PC-3 (cell line): ENCODE data around the gene WDR46. TPM values are rescaled to one million over a fixed set of nuclear protein-coding genes. Genes with fewer than 3 reads are reported as not detected.
"Not testable (repeated sequence)": the region's sequence is repeated elsewhere in the genome, so short reads cannot be mapped to it uniquely, and the experiment has no call there.

ENCODE experiments used
- ATAC-seq: fragments of 200-7000 bp; cut with Tn5 transposase; 2 replicates; pipeline ENCODE4 v1.9.1; 2020; ENCODE audit warnings: mild to moderate bottlenecking, moderate library complexity
- BruUV-seq: library from RNA; stranded (reverse); fragments of 400-500 nt; replicated peaks from 2 replicates; lab custom pipeline; 2021; lab: Mats Ljungman, UMichigan
- CTCF ChIA-PET: fragments of 300-600 bp; sonication (Branson Sonifier 250); formaldehyde crosslinking; loops from one replicate; lab custom pipeline; 2022; ENCODE audit warnings: antibody characterized with exemption; lab: Charles Lee
- POLR2A ChIA-PET: fragments of 300-600 bp; sonication (Branson Sonifier 250); formaldehyde crosslinking; loops from one replicate; lab custom pipeline; 2022; ENCODE audit warnings: antibody characterized with exemption; ENCODE audit not compliant: unreplicated experiment; lab: Charles Lee
- DNase-seq: peaks from one replicate; pipeline ENCODE4 v3.0.0-alpha.2; 2015
- H2AFZ ChIP-seq: fragments of 300-600 bp; sonication (generic); 2 replicates; pipeline ENCODE4 v1.6.0; 2016; ENCODE audit warnings: antibody characterized with exemption, low read length
- H3F3A ChIP-seq: fragments of 300-600 bp; sonication (generic); one replicate; pipeline ENCODE4 v1.6.0; 2017; ENCODE audit warnings: antibody characterized with exemption, low read length, control low read depth, mild to moderate bottlenecking; ENCODE audit not compliant: unreplicated experiment
- H3K27ac ChIP-seq: fragments of 300-600 bp; sonication (generic); 2 replicates; pipeline ENCODE4 v1.5.1; 2016; ENCODE audit warnings: mild to moderate bottlenecking, low read length
- H3K27me3 ChIP-seq: fragments of 300-600 bp; sonication (generic); 2 replicates; pipeline ENCODE4 v1.6.1; 2016; ENCODE audit warnings: low read length, mixed read lengths
- H3K36me3 ChIP-seq: fragments of 300-600 bp; sonication (generic); 2 replicates; pipeline ENCODE4 v1.6.1; 2016; ENCODE audit warnings: low read depth, mixed run types, low read length, mixed read lengths
- H3K4me1 ChIP-seq: fragments of 300-600 bp; sonication (generic); 2 replicates; pipeline ENCODE4 v1.5.1; 2016; ENCODE audit warnings: low read length; ENCODE audit not compliant: insufficient read depth
- H3K4me2 ChIP-seq: fragments of 300-600 bp; sonication (generic); 2 replicates; pipeline ENCODE4 v1.6.0; 2016; ENCODE audit warnings: low read length
- H3K4me3 ChIP-seq: fragments of 300-600 bp; sonication (generic); 2 replicates; pipeline ENCODE4 v1.5.1; 2016; ENCODE audit warnings: mild to moderate bottlenecking, low read length, mixed read lengths
- H3K79me2 ChIP-seq: fragments of 300-600 bp; sonication (generic); 2 replicates; pipeline ENCODE4 v1.6.1; 2017; ENCODE audit warnings: low read length, mixed read lengths
- H3K9ac ChIP-seq: fragments of 300-600 bp; sonication (generic); 2 replicates; pipeline ENCODE4 v1.6.0; 2016; ENCODE audit warnings: mild to moderate bottlenecking, low read length
- H3K9me2 ChIP-seq: fragments of 300-600 bp; sonication (generic); replicated peaks from 2 replicates; pipeline ENCODE4 v1.6.1; 2016; ENCODE audit warnings: mixed run types, low read length, mixed read lengths
- H3K9me3 ChIP-seq: fragments of 300-600 bp; sonication (generic); 2 replicates; pipeline ENCODE4 v1.6.1; 2016; ENCODE audit warnings: low read length, mixed read lengths
- H4K20me1 ChIP-seq: fragments of 300-600 bp; sonication (generic); 2 replicates; pipeline ENCODE4 v1.6.1; 2016; ENCODE audit warnings: low read length, mixed read lengths
- EZH2 ChIP-seq: fragments of 300-600 bp; sonication (generic); IDR thresholded peaks from one replicate; pipeline ENCODE4 v1.6.1; 2017; ENCODE audit warnings: antibody characterized with exemption, mild to moderate bottlenecking, low read length; ENCODE audit not compliant: unreplicated experiment
- EZH2phosphoT487 ChIP-seq: fragments of 300-600 bp; sonication (generic); IDR thresholded peaks from 2 replicates; pipeline ENCODE4 v1.6.1; 2018; ENCODE audit warnings: mild to moderate bottlenecking, antibody characterized with exemption, low read length, borderline replicate concordance
- intact Hi-C: fragments of 100-400 bp; cut with micrococcal nuclease; formaldehyde crosslinking; loops from 2 replicates; pipeline ENCODE4 v1.9.0; 2023
- total RNA-seq: library from RNA; depleted of rRNA; stranded (reverse); fragments of >200 nt; gene quantifications from 2 replicates; pipeline ENCODE4 v1.2.3, GENCODE V29; 2014
- TF ChIP-seq, protein P1 (sequence below): fragments of 300-600 bp; sonication (generic); conservative IDR thresholded peaks from 2 replicates; pipeline ENCODE4 v1.5.1; 2017; ENCODE audit warnings: antibody characterized with exemption, low read depth, mild to moderate bottlenecking, low read length

The WDR46 gene
- total RNA-seq, 1 experiment from 2014 or later, result 104 TPM

GRCh38 chr6:33276864-33277662, 12.0 kb downstream of the WDR46 start, which contains the start of gene B3GALT4:
B3GALT4 (plus strand) TSS chr6:33277123; CDS start chr6:33277420, 297 bp downstream.
- no TSS peak for BruUV-seq
- Histone ChIP-seq H3K9me3 (no peaks in the 10 kb centered on the region), H3K36me3 (peaks cover 44% of the 10 kb centered on the region), H3K9me2 (no peaks in the 10 kb centered on the region), H3K79me2 (peaks cover 38% of the 10 kb centered on the region), H3K27ac (peak within 1 kb of the TSS; percentile 77), H3K27me3 (no peaks in the 10 kb centered on the region), H2AFZ (peak within 1 kb of the TSS; percentile 57), H3K4me2 (peak within 1 kb of the TSS; percentile 98), H3K4me1 (peaks cover 42% of the 10 kb centered on the region), H3F3A (peaks cover 29% of the 10 kb centered on the region), H4K20me1 (peaks cover 38% of the 10 kb centered on the region), H3K9ac (peak within 1 kb of the TSS; percentile 71), H3K4me3 (peak within 1 kb of the TSS; percentile 87)
- ChIA-PET CTCF (interaction anchor here (1.1 to 1.6 kb wide), 2 partner anchors 22 to 41 kb away, joined by 3 to 18 read pairs; partner anchors contain the start of gene ZBTB22), POLR2A (interaction anchor here (0.8 kb wide), 1 partner anchor 29 kb away, joined by 7 read pairs; no protein-coding TSS in a partner anchor)
- TF ChIP-seq EZH2 (no peak), EZH2phosphoT487 (no peak)
- TF ChIP-seq, protein P1, sequence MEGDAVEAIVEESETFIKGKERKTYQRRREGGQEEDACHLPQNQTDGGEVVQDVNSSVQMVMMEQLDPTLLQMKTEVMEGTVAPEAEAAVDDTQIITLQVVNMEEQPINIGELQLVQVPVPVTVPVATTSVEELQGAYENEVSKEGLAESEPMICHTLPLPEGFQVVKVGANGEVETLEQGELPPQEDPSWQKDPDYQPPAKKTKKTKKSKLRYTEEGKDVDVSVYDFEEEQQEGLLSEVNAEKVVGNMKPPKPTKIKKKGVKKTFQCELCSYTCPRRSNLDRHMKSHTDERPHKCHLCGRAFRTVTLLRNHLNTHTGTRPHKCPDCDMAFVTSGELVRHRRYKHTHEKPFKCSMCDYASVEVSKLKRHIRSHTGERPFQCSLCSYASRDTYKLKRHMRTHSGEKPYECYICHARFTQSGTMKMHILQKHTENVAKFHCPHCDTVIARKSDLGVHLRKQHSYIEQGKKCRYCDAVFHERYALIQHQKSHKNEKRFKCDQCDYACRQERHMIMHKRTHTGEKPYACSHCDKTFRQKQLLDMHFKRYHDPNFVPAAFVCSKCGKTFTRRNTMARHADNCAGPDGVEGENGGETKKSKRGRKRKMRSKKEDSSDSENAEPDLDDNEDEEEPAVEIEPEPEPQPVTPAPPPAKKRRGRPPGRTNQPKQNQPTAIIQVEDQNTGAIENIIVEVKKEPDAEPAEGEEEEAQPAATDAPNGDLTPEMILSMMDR, result no peak
- ATAC-seq (peak; percentile 70), DNase-seq (peak; percentile 92)
- intact Hi-C loops, result loop anchor here (10.0 kb wide), 1 partner anchor 72 kb away; the partner anchor contains the start of genes HSD17B8, RING1, RXRB and SLC39A7

DNA sequence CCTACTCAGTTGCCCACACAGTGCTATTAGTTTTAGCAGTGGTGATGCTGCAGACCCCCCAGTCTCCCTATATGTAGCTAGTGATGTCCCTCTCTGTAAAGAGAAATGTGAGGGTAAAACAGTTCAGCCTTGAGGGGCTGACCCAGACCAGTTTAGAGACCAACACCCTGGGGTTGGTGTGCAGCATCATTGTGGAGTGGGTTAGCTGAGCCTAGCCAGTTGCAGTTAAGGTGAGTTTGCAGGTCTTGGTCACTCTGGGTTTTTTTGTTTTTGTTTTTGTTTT, 12.5 kb downstream of the WDR46 start:
- intact Hi-C loops, result loop anchor here (10.0 kb wide), 1 partner anchor 72 kb away; the partner anchor contains the start of genes HSD17B8, RING1, RXRB and SLC39A7
- no peak for DNase-seq
- ChIA-PET CTCF (interaction anchor here (1.1 to 1.6 kb wide), 2 partner anchors 23 to 41 kb away, joined by 3 to 18 read pairs; partner anchors contain the start of gene ZBTB22), POLR2A (interaction anchor here (0.5 kb wide), 1 partner anchor 13 kb away, joined by 12 read pairs; the partner anchor contains the start of genes PFDN6 and WDR46)
- Histone ChIP-seq H3K27ac (peak overlapping the region; percentile 77), H3K4me1 (peaks cover 42% of the 10 kb centered on the region), H3K4me2 (peak overlapping the region; percentile 98), H4K20me1 (peaks cover 38% of the 10 kb centered on the region), H3K9me3 (no peaks in the 10 kb centered on the region), H3K9me2 (no peaks in the 10 kb centered on the region), H3K9ac (peak overlapping the region; percentile 71), H3K27me3 (no peaks in the 10 kb centered on the region), H3K4me3 (peak overlapping the region; percentile 87), H3F3A (peaks cover 29% of the 10 kb centered on the region), H3K79me2 (peaks cover 40% of the 10 kb centered on the region), H3K36me3 (peaks cover 43% of the 10 kb centered on the region), H2AFZ (no peak overlapping the region)
- no TSS peak for BruUV-seq
- ATAC-seq, result no peak
- TF ChIP-seq EZH2phosphoT487, result no peak
- no peak for TF ChIP-seq EZH2
- TF ChIP-seq, protein P1, result no peak

- ATAC-seq, BruUV-seq, H2AFZ ChIP-seq, H3K27me3 ChIP-seq, H3K9me3 ChIP-seq, H3K9me2 ChIP-seq, DNase-seq: not testable (repeated sequence)
- Histone ChIP-seq H3K36me3 (peaks cover 43% of the 10 kb centered on the region), H3K4me3 (peak overlapping the region; percentile 87), H3K9ac (peak overlapping the region; percentile 71), H3K79me2 (peaks cover 44% of the 10 kb centered on the region), H3F3A (peaks cover 29% of the 10 kb centered on the region), H3K27ac (peak overlapping the region; percentile 77), H3K4me1 (peaks cover 42% of the 10 kb centered on the region), H3K4me2 (peak overlapping the region; percentile 98), H4K20me1 (peaks cover 38% of the 10 kb centered on the region)
- intact Hi-C loops, result loop anchor here (10.0 kb wide), 1 partner anchor 71 kb away; the partner anchor contains the start of genes HSD17B8, RING1, RXRB and SLC39A7
- ChIA-PET CTCF (interaction anchor here (0.7 to 1.1 kb wide), 2 partner anchors 23 to 26 kb away, joined by 3 to 5 read pairs; no protein-coding TSS in a partner anchor), POLR2A (interaction anchor here (0.5 kb wide), 1 partner anchor 13 kb away, joined by 12 read pairs; the partner anchor contains the start of genes PFDN6 and WDR46)
Observed at GRCh38 chr6:33275795-33276580, 13.1 kb downstream of the WDR46 start.
